Smooth muscle cell (in vitro differentiated cells): Measurements from ENCODE around the gene SBNO2. TPM values are rescaled to one million over a fixed set of nuclear protein-coding genes. Genes with fewer than 3 reads are reported as not detected.

ENCODE experiments used
- DNase-seq: peaks from one replicate; lab custom pipeline; 2025; ENCODE audit not compliant: unreplicated experiment; lab: John Stamatoyannopoulos, UW
- H2AFZ ChIP-seq: fragments of 200-600 bp; sonication (generic); 2 replicates; pipeline ENCODE4 v1.6.0; 2016; ENCODE audit warnings: antibody characterized with exemption, low read depth, mild to moderate bottlenecking
- H3F3A ChIP-seq: fragments of 200-600 bp; sonication (generic); 2 replicates; pipeline ENCODE4 v1.6.0; 2017; ENCODE audit warnings: antibody characterized with exemption, low read depth
- H3K27ac ChIP-seq: fragments of 200-600 bp; sonication (generic); 2 replicates; pipeline ENCODE4 v1.5.1; 2016; ENCODE audit warnings: low read depth, mild to moderate bottlenecking
- H3K27me3 ChIP-seq: fragments of 200-600 bp; sonication (generic); 2 replicates; pipeline ENCODE4 v1.6.1; 2016; ENCODE audit warnings: low read depth, mild to moderate bottlenecking
- H3K36me3 ChIP-seq: fragments of 200-600 bp; sonication (generic); 2 replicates; pipeline ENCODE4 v1.5.1; 2016; ENCODE audit warnings: low read depth
- H3K4me1 ChIP-seq: fragments of 200-600 bp; sonication (generic); 2 replicates; pipeline ENCODE4 v1.5.1; 2016; ENCODE audit warnings: low read depth
- H3K4me2 ChIP-seq: fragments of 200-600 bp; sonication (generic); 2 replicates; pipeline ENCODE4 v1.6.0; 2016; ENCODE audit warnings: mild to moderate bottlenecking
- H3K4me3 ChIP-seq: fragments of 200-600 bp; sonication (generic); 2 replicates; pipeline ENCODE4 v1.5.1; 2016; ENCODE audit warnings: mild to moderate bottlenecking
- H3K79me2 ChIP-seq: fragments of 200-600 bp; sonication (generic); 2 replicates; pipeline ENCODE4 v1.6.0; 2016; ENCODE audit warnings: low read depth, mild to moderate bottlenecking
- H3K9ac ChIP-seq: fragments of 200-600 bp; sonication (generic); 2 replicates; pipeline ENCODE4 v1.6.0; 2016; ENCODE audit warnings: low read depth
- H3K9me3 ChIP-seq: fragments of 200-600 bp; sonication (generic); replicated peaks from 2 replicates; pipeline ENCODE4 v1.5.1; 2016; ENCODE audit warnings: low read depth
- H4K20me1 ChIP-seq: fragments of 200-600 bp; sonication (generic); 2 replicates; pipeline ENCODE4 v1.6.0; 2016; ENCODE audit warnings: low read depth
- CTCF ChIP-seq: fragments of 200-600 bp; sonication (generic); IDR thresholded peaks from 2 replicates; pipeline ENCODE4 v1.5.1; 2017; ENCODE audit warnings: borderline replicate concordance, mild to moderate bottlenecking, antibody characterized with exemption; ENCODE audit not compliant: insufficient read depth, poor library complexity, severe bottlenecking
- WGBS: methylation state at CpG from one replicate; pipeline ENCODE4 v1.1.7; 2016; ENCODE audit warnings: low lambda C conversion rate; 5-methylcytosine and 5-hydroxymethylcytosine counted together
- polyA plus RNA-seq: library from polyadenylated mRNA; unstranded; fragments of >200 nt; fragmentation: Nextera tagmentation; extraction: Ambion mirVana; gene quantifications from 2 replicates; pipeline ENCODE4 v1.2.1, GENCODE V29; 2016
- total RNA-seq: library from RNA; depleted of rRNA; stranded (reverse); fragments of >200 nt; gene quantifications from 2 replicates; pipeline ENCODE4 v1.2.3, GENCODE V29; 2014

The SBNO2 gene
- total and polyA plus RNA-seq, 2 experiments from 2014 or later: 16.4 to 17.6 TPM

DNA sequence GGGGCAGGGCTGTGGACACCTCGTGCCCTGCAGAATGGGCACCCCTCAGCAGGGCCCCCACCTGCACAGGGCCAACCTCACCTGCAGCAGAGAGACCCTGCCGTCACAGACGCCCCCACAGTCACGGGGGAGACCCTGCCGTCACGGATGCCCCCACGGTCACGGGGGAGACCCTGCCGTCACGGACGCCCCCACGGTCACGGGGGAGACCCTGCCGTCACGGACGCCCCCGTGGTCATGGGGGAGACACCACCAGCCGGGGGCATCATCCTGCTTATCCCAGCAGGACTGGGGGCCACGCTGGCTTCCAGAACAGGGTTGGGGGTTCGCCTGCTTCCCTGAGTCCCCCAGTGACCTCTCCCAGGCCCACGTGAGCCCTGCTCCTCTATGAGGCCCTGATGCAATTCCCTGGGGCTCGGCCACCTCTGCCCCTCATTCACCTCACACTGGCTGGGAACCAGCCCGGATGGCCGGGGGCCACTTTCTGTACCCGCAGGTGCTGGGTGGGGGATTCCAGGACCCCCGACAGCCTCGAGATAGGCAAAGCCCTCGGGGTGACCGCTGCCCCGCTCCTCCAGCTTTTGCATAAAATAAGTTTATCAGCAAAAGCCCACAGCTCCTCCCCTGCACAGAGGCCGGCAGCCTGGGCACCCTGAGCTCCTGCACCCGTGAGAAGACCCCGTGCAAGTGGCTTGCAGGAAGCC, 23.6 kb downstream of the SBNO2 start:
- Histone ChIP-seq H3K4me1 (peaks cover 3% of the 10 kb centered on the region), H3K79me2 (peaks cover 32% of the 10 kb centered on the region)
- 96% methylated on average over 33 of the region's 33 CpGs for WGBS

DNA sequence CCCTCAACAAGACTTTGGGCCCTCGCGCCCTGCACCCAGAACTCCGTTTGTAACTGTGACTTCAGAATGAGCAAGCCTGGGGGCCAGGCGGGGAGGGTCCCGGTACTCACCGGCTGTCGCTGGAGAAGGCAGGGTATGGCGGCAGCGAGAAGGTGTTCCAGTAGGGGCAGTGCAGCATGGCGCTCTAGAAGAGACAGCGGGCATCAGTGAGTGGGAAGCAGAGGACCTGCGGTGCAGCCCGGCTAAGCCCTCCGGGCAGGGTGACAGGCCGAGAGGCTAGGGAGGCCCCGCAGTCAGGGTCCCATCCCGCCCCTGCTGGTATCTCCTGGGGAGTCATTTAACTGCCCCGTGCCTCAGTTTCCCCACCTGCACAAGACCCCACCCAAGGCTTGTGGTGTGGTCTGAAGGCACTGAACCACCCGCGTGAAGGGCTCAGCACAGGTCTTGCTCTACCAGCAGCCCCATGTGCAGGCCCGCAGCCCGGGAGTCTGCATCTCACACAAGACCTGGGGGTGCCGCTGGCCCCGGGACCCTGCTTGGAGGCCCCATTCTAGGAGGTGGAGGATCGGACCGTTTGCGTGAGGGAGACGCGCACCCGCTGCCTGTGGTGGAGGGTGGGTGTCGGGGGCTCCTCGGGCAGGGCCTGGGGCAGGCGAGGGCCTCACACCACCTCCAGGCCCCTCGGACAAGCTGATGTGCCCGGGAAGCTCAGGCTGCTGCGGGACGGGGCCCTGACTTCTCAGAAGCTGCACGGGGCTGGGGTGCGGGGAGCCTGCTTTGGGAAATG, 24.6 kb downstream of the SBNO2 start:
- Histone ChIP-seq H3K27me3 (no peaks in the 10 kb centered on the region), H3K27ac (no peak overlapping the region), H3K4me1 (no peaks in the 10 kb centered on the region), H2AFZ (no peak overlapping the region), H3K4me2 (no peak overlapping the region), H4K20me1 (peaks cover 21% of the 10 kb centered on the region), H3K79me2 (peaks cover 25% of the 10 kb centered on the region), H3K9me3 (no peaks in the 10 kb centered on the region), H3F3A (no peaks in the 10 kb centered on the region), H3K9ac (no peak overlapping the region), H3K4me3 (no peak overlapping the region), H3K36me3 (no peaks in the 10 kb centered on the region)
- TF ChIP-seq CTCF: no peak
- no peak for DNase-seq
- WGBS: 98% methylated on average over 39 of the region's 39 CpGs

More for the DNA sequence above, 23.6 kb downstream of the SBNO2 start:
- Histone ChIP-seq H3K9ac (no peak overlapping the region), H2AFZ (no peak overlapping the region), H3K9me3 (no peaks in the 10 kb centered on the region), H3K4me2 (no peak overlapping the region), H4K20me1 (peaks cover 31% of the 10 kb centered on the region), H3K36me3 (no peaks in the 10 kb centered on the region), H3K4me3 (no peak overlapping the region), H3F3A (peaks cover 3% of the 10 kb centered on the region), H3K27ac (no peak overlapping the region), H3K27me3 (no peaks in the 10 kb centered on the region)
- no peak for DNase-seq
- TF ChIP-seq CTCF: no peak

DNA sequence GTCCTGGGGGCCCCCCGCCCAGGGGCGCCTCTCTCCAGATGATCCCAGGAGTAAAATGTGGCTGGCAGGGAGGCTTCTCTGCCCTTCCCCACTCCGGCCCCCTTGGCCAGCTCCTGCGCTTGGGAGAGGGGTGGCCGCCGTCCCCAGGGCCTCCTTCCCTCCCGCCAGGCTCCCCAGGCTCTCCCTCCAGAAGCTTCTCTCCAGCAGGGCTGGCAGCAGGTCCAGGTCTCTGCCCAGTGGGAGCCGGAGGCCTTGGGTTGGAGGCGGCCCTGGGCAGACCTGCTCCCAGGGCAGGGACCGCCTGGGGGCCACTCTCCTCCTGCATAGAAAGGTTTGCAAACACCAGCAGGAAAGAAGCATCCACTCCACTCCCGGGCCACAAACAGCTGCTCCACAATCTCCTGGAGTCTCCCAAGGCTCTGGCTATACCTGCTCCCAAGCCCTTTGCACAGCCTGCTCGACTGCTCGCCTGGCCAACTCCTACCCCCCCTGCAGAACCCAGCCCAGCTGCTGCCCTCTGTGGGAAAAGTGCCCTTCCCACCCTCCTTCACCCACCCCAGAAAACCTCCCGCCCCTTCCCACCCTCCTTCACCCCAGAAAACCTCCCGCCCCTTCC, 26.0 kb downstream of the SBNO2 start:
- no peaks in the 10 kb centered on the region for H3K36me3 ChIP-seq
- H3K9ac ChIP-seq: no peak overlapping the region

More for the DNA sequence above, 26.0 kb downstream of the SBNO2 start:
- Histone ChIP-seq H2AFZ (no peak overlapping the region), H4K20me1 (peaks cover 20% of the 10 kb centered on the region), H3K4me3 (no peak overlapping the region), H3K4me2 (no peak overlapping the region), H3K27me3 (no peaks in the 10 kb centered on the region), H3K79me2 (peaks cover 11% of the 10 kb centered on the region), H3K27ac (no peak overlapping the region), H3K4me1 (no peaks in the 10 kb centered on the region), H3K9me3 (no peaks in the 10 kb centered on the region), H3F3A (no peaks in the 10 kb centered on the region)
- no peak for DNase-seq
- no peak for TF ChIP-seq CTCF
- 94% methylated on average over 13 of the region's 15 CpGs for WGBS
